Right lung (tissue), 10 donors: Measurements from ENCODE around the gene ENOPH1. TPM values are rescaled to one million over a fixed set of nuclear protein-coding genes. Genes with fewer than 3 reads are reported as not detected.
"Not testable (repeated sequence)": the region's sequence is repeated elsewhere in the genome, so short reads cannot be mapped to it uniquely, and the experiment has no call there.

Experiments
- DNase-seq, 2 donors: peaks; one replicate each; pipeline ENCODE4 v3.0.0-alpha.2; 2013
- long read RNA-seq, 8 donors: transcript quantifications; one replicate each; lab custom pipeline, GENCODE V29; 2026
- polyA plus RNA-seq, 5 donors: library from polyadenylated mRNA; unstranded; fragments of 120-200 nt; gene quantifications; one replicate each; pipeline versions ENCODE4 v1.2.1 to v1.2.3, GENCODE V29; 2013; ENCODE audit warnings: inconsistent platforms in 1 of 5, low replicate concordance in 1 of 5; ENCODE audit not compliant: insufficient read length in 5 of 5, insufficient read depth in 1 of 5

The ENOPH1 gene
- 10 to 100 TPM; 47.4 to 64.6 (median 59.0) TPM for polyA plus RNA-seq
- long read RNA-seq, donor 1, transcript ENOPH1-203 (6 exons, 1,874 nt): minor isoform, 9 of 30 reads
- long read RNA-seq, donor 1, transcript ENOPH1-201 (6 exons, 2,025 nt): major isoform, 21 of 30 reads
- long read RNA-seq, donor 1, partial matches to known transcripts: 0 of 30 reads
- long read RNA-seq, donor 1, other reads (novel, unspliced or antisense): 0 of 30 reads
- long read RNA-seq, donor 2, transcript ENOPH1-203 (6 exons, 1,874 nt): minor isoform, 7 of 19 reads
- long read RNA-seq, donor 2, transcript ENOPH1-201 (6 exons, 2,025 nt): major isoform, 12 of 19 reads
- long read RNA-seq, donor 2, partial matches to known transcripts: 0 of 19 reads
- long read RNA-seq, donor 2, other reads (novel, unspliced or antisense): 0 of 19 reads
- long read RNA-seq, donor 3, transcript ENOPH1-201 (6 exons, 2,025 nt): major isoform, 9 of 13 reads
- long read RNA-seq, donor 3, partial matches to known transcripts: 0 of 13 reads
- long read RNA-seq, donor 3, other reads (novel, unspliced or antisense): 0 of 13 reads
- long read RNA-seq, donor 4, transcript ENOPH1-201 (6 exons, 2,025 nt): major isoform, 9 of 21 reads
- long read RNA-seq, donor 4, partial matches to known transcripts: 11 of 21 reads
- long read RNA-seq, donor 4, other reads (novel, unspliced or antisense): 0 of 21 reads
- long read RNA-seq, donor 5, transcript ENOPH1-201 (6 exons, 2,025 nt): major isoform, 16 of 50 reads
- long read RNA-seq, donor 5, transcript ENOPH1-203 (6 exons, 1,874 nt): minor isoform, 10 of 50 reads
- long read RNA-seq, donor 5, partial matches to known transcripts: 24 of 50 reads
- long read RNA-seq, donor 5, other reads (novel, unspliced or antisense): 0 of 50 reads
- long read RNA-seq, donor 6, transcript ENOPH1-201 (6 exons, 2,025 nt): major isoform, 18 of 39 reads
- long read RNA-seq, donor 6, transcript ENOPH1-203 (6 exons, 1,874 nt): minor isoform, 7 of 39 reads
- long read RNA-seq, donor 6, partial matches to known transcripts: 13 of 39 reads
- long read RNA-seq, donor 6, other reads (novel, unspliced or antisense): 0 of 39 reads
- long read RNA-seq, donor 7, transcript ENOPH1-201 (6 exons, 2,025 nt): major isoform, 18 of 23 reads
- long read RNA-seq, donor 7, transcript ENOPH1-203 (6 exons, 1,874 nt): minor isoform, 5 of 23 reads
- long read RNA-seq, donor 7, partial matches to known transcripts: 0 of 23 reads
- long read RNA-seq, donor 7, other reads (novel, unspliced or antisense): 0 of 23 reads
- long read RNA-seq, donor 8, transcript ENOPH1-201 (6 exons, 2,025 nt): major isoform, 5 of 6 reads
- long read RNA-seq, donor 8, partial matches to known transcripts: 0 of 6 reads
- long read RNA-seq, donor 8, other reads (novel, unspliced or antisense): 0 of 6 reads

- DNase-seq: peak; percentile 95
Observed at GRCh38 chr4:82430193-82430963, at the start of gene ENOPH1, which contains the start of gene HNRNPDL. TSS of gene ENOPH1 (plus strand) at chr4:82430590. CDS start at chr4:82430830, 240 bp downstream. TSS of gene HNRNPDL (minus strand) at chr4:82430462. CDS start at chr4:82429690, 772 bp downstream.

- no peak for DNase-seq
Observed at GRCh38 chr4:82380831-82381230, 49.6 kb upstream of the ENOPH1 start.

DNA sequence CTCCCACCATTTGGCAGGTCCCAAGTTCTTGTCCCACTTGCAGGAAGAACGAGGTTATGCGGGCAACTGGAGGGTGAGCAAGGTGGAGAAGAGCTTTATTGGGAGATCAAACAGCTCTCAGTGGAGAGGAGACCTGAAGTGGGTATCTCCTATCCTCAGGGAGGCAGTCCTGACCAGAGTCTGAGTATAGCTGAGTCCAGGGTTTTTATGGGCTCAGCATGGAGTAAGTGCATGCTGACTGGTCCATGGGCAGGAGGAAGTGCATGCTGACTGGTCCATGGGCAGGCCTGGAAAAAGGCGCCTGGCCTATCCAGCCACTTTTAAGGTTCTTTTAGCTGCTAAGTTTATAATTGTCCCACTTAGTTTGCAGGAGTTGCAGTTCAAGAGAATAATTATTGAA lies 49.2 kb upstream of the ENOPH1 start:
- no peak for DNase-seq

GRCh38 chr4:82381661-82382296 lies 48.6 kb upstream of the ENOPH1 start:
- DNase-seq: no peak

DNA sequence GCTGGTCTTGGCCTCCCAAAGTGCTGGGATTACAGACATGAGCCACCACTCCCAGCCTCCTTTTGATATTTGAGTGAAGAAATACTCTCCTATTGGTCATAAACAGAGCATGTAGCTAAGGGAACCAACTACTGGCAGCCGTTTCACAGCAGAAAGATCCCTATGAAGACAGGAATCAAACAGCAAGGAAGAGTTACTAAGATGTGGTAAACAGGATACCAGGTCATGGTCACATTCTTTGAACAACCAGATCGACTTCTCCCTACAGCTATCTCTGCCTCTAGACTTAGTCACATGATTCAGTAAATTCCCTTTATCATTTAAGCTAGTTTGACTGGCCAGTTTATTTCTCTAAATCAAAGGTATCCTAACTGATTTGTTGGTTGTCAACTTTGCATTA lies 47.6 kb upstream of the ENOPH1 start:
- no peak for DNase-seq

DNA sequence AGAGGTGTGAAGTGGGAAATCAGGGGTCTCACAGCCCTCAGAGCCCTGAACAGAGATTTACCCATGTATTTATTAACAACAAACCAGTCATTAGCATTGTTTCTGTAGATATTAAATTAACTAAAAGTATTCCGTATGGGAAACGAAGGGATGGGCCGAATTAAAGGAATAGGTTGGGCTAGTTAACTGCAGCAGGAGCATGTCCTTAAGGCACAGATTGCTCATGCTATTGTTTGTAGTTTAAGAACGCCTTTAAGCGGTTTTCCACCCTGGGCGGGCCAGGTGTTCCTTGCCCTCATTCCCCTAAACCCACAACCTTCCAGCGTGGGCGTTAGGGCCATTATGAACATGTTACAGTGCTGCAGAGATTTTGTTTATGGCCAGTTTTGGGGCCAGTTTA lies 44.1 kb upstream of the ENOPH1 start:
- not testable (repeated sequence) for DNase-seq

- DNase-seq: no peak
Observed at GRCh38 chr4:82388405-82388804, 42.0 kb upstream of the ENOPH1 start.

DNA sequence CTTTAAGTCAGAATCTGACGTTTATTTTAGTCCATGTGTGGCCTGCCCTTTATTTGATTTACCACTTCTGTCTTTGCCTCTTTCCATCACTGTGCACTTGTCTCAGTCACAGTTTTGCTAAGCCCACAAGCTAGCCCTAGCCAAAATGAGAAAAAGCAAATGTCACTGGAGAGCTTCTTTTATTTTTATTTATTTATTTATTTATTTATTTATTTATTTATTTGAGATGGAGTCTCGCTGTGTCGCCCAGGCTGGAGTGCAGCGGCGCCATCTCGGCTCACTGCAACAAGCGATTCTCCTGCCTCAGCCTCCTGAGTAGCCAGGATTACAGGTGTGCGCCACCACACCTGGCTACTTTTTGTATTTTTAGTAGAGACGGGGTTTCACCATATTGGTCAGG lies 40.3 kb upstream of the ENOPH1 start:
- not testable (repeated sequence) for DNase-seq

DNA sequence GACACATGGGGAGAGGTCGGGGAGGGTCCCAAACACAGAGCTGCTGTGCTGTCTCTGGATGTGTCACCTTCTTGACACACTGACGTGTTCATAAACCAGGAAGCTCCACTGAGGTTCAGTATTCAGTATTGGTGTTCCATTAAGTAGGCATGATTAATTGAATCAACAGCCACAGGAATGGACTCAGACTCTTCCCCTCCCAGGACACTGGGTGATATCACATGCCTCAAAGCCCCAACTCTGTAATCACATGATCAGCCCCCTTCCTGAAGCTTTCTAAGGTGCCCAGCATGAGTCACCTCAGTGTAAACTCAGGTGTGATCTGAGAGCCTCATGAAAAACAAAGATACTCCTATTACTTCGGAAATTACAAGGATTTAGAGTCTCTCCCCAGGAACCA lies 35.5 kb upstream of the ENOPH1 start:
- no peak for DNase-seq

GRCh38 chr4:82397527-82397926 lies 32.9 kb upstream of the ENOPH1 start:
- DNase-seq: no peak

DNA sequence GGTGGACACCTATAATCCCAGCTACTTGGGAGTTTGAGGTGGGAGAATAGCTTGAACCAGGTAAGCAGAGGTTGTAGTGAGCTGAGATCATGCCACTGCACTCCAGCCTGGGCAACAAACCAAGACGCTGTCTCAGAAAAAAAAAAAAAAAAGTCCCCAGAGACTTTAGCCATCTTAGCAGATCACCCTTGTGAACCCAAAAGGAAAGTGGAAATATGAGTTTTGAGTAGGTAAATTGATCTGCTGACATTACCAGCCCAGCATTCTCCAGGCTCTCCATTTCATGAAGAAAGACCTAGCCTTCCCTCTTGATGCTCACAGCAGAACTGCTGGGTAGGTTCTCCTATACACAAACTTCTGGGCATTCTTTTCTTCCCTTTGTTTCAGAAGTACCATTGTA lies 32.1 kb upstream of the ENOPH1 start:
- no peak for DNase-seq

DNA sequence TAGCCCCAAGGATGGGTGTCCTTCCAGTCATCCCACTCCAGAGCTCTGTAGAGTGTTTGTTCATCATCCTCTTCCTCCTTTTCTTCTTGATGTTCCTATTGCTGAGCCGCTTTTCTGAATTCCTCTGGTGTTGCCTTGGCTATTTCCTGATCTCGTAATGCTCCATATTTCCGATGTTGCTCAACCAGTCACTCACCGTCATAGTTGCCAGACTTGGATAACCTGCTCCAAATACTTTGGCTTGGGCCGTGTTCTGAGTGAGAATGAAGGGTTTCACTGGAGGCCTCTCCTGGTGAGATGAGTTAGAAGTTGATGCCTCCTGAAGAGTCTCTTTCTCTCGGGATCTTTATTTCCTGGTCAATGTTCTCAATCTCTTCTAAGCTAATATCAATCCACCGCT lies 28.8 kb upstream of the ENOPH1 start:
- no peak for DNase-seq

DNA sequence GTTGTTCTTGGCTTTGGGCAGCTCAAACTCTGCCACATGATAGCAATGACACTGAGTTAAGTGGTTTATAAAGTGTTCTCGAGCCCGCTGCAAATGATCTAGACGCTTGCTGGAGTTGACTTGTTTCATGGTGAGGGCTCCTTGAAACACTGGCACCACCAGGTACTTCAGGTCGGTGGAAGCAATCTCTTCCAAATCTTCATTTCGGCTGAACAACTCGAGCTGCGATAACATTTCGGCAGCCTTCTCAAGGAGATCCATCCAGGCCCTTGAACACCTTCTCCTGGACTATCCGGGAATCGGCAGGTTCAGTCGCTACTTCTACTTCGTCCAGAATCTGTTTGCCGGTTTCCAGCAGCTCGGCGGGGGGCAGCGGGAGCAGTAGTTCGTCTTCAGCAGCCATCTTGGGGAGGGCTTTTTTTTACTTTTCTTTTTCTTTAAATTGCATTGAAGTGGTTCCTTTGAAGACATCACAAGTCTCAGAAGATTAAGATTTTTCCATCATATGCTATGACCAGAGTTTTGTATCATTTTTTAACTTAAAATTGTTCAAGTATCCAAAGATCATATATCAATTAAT lies 28.1 kb upstream of the ENOPH1 start:
- no peak for DNase-seq

GRCh38 chr4:82403725-82404124 lies 26.7 kb upstream of the ENOPH1 start:
- DNase-seq: no peak

- DNase-seq: not testable (repeated sequence)
Observed at GRCh38 chr4:82415061-82415460, 15.3 kb upstream of the ENOPH1 start.

DNA sequence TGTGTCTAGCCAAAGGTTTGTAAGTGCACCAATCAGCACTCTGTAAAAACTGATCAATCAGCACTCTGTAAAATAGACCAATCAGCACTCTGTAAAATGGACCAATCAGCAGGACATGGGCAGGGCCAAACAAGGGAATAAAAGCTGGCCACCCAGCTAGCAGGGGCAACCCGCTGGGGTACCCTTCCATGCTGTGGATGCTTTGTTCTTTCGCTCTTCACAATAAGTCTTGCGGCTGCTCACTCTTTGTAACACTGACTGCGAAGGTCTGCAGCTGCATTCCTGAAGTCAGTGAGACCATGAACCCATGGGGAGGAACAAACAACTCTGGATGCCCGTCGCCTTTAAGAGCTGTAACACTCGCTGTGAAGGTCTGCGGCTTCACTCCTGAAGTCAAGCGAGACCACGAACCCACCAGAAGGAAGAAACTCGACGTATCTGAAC lies 14.4 kb upstream of the ENOPH1 start:
- no peak for DNase-seq

DNA sequence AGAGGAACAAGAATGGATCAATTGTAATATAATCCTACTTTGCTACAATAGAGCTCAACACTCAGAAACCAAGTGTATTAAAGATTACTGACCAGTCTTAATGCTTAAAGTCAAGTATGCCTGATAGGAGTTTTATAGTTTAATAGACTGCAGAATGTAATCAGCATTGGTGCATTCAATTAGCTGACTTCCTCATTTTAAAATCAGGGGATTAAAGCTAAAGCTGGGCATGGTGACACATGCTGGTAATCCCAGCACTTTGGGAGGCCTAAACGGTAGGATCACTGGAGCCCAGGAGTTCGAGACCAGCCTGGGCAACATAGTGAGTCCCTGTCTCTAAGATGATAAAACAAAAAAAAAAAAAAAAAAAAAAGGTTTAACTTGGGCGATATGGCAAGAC lies 10.9 kb upstream of the ENOPH1 start:
- DNase-seq: no peak

DNA sequence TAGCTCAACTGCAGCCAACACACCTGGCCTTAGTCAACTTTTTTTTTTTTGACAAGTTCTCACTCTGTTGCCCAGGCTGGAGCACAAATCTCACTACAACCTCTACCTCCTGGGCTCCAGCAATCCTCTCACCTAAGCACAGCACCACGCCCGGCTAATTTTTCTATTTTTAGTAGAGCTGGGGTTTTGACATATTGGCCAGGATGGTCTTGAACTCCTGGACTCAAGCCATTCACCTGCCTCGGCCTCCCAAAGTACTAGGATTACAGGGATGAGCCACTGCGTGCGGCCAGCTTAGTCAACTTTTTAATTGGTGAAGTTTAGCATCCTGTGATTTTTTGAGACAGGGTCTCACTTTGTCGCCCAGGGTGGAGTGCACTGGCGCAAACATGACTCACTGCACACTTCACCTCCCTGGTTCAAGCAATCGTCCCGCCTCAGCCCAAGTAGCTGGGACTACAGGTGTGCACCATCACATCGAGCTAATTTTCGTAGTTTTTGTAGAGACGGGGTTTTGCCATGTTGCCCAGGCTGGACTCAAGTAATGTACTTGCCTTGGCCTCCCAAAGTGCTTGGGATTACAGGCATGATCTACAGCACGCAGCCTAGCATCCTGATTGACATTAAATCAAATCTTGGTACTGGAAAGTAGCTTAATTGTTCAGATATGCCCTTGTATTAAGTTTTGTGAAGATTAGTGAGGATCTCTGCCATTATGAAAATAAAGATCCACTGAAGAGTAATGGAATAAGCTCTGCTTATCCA lies 8.4 kb upstream of the ENOPH1 start:
- no peak for DNase-seq

DNA sequence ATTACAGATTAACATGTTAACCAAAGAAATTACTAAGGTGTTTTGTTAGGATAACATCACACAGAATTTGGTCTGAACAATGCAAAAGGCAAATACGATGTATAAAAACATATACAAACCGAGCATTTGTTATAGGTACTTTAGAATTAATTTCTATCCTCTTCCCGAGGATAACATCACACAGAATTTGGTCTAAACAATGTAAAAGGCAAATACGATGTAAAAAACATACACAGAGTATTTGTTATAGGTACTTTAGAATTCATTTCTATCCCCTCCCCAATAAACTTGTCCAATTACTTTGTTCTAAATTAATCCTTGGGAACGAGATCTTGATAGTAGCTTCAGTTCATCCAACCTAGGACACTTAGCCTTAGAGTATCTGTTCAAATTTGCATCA lies 7.8 kb upstream of the ENOPH1 start:
- DNase-seq: no peak
